Measurements from ENCODE around the gene GRID1.
"Not testable (repeated sequence)": the region's sequence is repeated elsewhere in the genome, so short reads cannot be mapped to it uniquely, and the experiment has no call there.

The GRID1 gene

DNA sequence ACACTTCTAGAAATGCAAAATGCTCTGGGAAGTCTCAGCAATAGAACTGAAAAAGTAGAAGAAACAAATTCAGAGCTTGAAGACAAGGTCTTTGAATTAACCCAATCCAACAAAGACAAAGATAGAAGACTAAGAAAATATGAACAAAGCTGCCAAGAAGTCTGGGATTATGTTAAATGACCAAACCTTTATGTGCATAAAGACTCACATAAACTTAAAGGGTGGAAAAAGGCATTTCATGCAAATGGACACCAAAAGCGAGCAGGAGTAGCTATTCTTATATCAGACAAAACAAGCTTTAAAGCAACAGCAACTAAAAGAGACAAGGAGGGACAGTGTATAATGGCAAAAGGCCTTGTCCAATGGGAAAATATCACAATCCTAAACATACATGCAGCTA is 274.3 kb downstream of the GRID1 start:
- not testable (repeated sequence) for DNase-seq

DNA sequence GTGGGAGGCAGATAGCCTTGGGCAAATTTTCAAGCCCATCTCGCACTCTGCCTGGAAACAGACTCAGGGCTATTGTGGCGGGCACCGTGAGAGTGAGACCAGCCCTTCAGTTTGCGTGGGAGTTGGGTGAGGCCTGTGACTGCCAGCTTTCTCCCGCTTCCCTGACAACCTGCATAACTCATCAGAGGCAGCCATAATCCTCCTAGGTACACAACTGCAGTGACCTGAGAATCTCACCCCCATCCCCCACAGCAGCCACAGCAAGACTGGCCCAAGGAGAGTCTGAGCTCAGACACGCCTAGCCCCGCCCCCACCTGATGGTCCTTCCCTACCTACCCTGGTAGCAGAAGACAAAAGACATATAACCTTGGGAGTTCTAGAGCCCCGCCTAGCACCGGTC is 275.4 kb downstream of the GRID1 start:
- DNase-seq, result no peak

DNA sequence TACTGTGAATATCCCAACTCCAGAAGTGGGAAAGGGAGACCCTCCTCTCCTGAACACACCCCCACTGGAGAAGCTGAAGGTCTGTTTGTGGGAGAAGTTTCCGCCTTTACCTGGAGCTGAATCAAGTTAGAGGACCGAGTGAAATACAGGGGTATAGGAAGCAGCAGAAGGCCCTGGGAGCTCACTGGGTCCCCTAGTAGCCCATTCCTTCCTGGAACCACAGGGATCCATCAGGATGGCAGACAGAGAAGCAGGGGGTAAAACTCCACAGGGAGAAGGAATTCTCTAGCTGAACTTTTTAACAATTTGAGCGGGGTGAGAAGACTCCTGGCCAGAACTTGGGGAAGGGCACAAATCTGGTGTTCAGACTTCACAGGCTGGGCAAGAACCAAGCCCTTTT is 275.8 kb downstream of the GRID1 start:
- DNase-seq, result no peak

DNA sequence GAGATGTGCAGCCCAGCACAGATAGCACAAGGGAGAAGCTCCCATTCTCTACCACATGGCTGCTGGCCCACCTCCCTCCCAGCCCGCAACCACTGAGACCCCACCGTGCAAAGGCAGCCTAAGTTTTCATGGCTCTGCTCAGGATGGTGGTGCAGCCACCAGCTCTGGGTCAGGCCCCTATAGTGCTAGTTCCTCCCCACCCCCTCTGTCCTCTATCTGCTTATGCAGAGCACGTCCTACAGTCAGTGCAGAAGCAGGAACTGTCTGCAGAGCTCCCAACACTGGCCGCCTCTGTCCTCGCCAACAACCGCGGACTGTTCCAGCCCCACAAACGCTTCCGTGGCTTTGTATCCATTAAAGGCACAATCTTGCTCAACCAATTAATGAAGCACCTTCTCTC is 278.9 kb downstream of the GRID1 start:
- DNase-seq, result no peak

DNA sequence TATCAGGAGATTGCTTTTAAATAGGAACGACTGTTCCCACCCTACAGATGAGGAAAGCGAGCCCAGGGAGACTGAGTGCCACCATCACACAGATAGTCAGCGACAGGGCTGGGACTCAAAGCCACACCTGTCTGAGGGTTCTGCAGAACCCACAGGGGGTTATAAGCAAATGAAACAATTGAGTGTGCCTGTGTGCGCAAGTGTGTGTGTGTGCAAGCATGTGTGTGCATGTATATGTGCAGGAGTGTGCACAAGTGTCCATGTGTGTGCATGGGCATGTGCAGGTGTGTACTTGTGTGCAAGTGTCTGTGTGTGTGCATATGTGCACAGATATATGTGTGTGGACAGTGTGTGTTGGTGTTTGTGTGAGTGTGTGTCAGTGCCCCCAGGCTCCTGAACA is 280.2 kb downstream of the GRID1 start:
- no peak for DNase-seq

DNA sequence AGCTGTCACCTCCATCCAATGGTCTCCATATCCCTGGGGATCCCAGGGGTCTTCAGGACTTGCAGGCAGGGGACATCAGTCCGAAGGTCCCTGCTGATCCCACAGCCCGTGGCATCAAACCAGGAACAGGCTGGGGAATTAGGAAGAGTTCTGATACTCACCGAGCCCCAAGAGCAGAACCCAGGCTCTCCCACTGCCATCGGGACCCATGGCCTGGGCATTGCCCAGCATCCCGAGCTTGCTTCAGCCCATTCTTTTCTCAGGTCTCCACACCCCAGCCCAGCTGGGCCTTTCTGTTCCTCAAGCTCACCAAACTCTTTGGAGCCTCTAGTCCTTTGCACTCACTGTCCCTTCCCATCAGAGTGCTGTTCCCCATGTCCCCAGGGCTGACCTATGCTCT is 280.9 kb downstream of the GRID1 start:
- no peak for DNase-seq

DNA sequence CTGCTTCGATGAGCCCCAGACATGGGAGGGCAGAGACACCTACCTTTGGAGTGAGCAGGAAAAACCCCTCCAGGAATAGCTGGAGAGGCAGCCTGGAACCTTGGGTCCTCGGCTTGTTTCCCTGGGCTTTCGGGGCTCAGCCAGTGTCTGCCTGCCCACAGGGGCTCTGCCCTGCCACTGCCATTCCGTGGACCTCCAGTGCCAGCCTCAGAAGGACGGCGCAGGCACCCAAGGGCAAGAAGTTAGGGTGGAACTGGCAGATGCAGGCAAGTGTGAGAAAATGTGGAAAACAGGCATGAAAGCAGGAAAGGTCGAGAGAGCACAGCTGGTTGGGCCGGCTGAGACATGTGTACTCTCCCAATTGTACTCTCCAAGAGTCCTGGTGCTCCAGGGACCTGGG is 281.5 kb downstream of the GRID1 start:
- DNase-seq, result no peak

DNA sequence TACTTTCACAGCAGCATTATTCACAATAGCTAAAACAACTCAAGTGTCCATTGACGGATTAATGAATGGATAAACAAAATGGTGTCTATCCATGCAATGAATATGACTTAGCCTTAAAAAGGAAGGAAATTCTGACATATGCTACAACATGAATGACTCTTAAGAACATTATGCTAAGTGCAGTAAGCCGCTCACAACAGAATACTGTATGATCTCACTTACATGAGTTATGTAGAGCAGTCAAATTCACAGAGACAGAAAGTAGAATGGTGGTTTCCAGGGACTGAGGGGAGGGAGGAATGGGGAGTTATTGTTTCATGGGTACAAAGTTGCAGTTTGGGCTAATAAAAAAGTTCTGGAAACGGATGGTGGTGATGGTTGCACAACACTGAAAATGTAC is 282.0 kb downstream of the GRID1 start:
- DNase-seq, result no peak

DNA sequence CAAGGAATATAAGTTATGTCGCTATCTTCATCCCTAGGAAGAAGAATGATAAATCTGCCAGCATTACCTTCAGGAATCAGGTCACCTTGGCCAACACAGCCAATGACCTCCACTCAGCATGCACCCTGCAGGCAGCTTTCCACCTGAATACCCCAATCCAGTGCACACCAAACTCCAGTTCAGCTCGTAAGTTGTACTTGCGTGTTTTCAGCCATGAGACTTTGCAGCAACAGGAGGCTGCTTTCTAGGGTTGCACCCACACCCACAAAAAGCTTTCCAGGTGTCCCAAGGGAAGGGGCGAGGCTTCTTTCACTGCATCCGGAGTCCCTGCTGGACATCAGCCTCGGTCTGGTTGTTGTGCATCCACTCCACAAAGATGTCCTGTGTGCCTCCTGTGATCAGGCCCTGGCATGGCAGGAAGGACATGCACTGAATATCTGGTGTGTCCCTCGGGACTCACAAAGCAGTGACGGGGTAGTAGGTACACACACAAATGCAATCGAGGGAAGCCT is 282.9 kb downstream of the GRID1 start:
- no peak for DNase-seq

DNA sequence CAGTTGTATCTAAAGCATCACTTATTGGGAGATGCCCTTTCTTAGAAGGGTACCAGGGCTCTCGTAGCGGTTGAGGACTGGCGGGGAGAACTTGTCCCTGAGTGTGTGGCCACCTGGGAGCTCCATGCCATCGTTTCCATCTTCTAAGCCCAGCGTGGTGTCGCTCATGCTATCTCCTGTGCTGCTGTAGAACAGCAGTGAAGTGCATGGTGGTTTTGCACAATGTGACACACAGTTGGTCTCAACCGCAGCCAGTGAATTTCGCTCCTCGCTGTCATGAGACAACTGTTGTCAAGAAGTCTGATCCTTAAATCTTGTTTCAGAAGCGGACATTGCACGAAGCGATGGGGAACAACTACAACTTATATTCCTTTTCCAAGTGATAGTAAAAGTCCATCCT is 283.4 kb downstream of the GRID1 start:
- no peak for DNase-seq

DNA sequence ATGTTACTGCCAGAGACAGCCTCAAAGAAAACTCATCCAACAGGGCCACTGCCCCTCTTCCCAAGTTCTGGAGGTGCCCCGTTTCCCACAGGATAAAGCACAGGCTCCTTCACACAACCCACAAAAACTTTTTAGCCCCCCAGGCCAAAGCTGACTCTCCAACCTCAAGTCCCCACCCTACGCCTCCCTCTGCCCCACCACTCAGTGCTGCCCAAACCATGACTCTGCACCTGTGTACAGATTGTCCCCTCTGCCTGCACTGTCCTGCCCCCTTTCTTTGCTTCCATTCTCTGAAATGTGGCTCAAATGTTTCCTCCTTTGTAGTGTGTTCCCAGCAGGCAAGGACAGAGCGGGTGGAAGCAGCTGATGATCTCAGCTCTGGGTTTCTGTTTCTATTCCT is 284.0 kb downstream of the GRID1 start:
- DNase-seq, result no peak

DNA sequence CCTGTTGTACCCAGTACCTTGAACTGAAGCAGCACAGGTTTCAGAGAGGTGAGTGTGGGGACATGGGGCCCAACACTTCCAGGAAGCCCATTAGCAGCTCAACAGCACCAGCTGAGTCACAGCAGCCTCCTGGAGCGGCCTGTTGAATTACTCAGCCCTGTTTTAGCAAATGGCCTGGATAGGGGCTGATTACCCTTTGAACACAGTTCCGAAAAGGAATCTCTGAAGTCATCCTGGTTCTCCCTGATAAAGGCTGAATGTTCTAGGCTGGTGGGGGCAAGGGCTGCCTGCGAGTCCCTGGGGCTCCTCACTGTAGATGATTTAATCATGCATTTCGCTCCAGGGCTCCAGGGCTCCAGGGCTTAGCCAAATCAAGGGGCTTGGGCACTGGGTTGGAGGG is 287.5 kb downstream of the GRID1 start:
- DNase-seq, result no peak

DNA sequence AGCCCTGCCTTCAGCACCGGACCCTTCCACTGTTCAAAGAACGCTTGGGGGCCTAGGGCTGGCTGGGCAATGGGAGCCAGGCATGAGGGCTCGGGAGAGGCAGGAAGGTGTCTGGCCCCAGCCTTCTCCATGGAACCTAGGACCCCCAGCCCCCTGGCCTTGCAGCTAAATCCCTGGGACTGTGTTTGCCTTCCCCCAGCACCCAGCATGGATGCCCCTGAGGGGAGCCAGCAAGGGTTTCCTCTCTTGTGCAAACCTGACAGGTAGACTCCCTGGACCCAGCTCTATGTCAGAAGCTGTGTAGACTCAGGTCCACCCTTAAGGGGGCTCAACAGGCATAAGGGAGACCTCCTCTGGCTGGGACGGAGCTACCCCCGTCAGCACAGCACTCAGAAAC is 288.0 kb downstream of the GRID1 start:
- DNase-seq, result no peak

DNA sequence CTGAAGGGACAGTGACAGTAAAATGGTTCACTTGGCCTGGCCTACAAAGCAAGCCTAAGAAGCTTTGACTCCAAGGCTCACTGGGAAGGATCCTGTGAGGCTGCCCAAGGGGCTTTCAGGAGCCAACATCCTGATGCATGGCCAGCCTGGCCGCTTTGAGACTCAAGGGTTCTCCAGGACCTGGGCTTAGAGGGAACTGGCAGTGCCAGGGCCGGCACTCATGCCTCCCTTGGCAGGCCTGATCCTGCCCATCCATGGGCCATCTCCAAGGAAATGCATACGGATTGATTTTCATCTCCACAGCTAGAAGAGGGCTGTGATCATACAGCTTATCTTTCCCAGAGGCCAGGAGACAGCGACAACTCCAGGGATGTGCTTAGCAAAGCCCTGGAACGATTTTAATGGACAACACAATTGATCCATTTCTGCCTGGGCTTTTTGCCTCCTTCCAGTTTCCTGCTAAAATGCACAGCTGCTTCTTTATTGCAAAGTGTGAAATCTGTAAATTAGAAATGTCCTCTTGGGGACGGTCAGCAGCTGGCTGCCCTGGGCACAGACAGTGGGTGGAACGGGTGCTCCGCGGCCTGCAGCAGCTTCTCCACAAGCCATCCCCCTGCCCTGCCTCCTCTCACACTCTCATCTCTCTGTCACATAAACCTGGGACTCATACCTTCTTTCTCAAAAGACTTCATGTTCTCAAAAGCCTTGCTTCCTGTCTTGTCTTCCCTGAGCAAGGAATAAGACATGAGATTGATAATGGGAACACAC is 288.5 kb downstream of the GRID1 start:
- DNase-seq, result no peak

DNA sequence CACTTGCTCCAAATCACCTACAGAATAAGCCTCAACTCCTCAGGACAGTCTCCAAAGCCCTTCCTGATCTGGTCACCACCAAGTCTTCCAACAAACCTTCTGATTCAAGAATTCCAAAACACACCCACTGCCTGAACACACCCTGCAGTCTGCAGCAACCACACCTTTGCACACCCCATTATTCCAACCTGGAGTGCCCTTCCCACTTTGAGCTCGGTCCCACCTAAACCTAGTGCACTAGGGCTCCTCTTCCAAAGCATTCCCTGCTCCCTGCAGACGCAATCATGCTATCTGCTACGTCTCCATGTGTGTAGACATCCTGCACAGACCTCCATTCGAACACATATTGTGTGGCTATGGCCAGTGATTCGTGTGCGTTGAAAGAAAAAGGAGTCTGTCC is 289.3 kb downstream of the GRID1 start:
- DNase-seq, result no peak

DNA sequence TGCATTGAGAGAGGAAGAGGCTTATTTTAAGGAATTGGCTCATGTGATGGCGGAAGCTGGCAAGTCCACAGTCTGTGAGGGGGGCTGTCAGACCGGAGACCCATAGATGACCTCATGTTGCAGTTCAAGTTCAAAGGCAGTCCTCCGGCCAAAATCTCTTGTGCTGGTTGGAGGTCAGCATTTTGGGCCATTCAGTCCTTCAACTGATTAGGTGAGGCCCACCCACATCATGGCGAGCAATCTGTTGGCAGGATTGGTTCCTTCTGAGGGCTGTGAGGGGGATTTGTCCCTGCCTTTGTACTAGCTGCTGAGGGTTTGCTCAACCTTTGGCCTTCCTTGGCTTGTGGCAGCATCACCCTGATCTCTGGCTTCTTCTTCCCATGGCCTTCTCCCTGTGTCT is 290.1 kb downstream of the GRID1 start:
- DNase-seq, result not testable (repeated sequence)

DNA sequence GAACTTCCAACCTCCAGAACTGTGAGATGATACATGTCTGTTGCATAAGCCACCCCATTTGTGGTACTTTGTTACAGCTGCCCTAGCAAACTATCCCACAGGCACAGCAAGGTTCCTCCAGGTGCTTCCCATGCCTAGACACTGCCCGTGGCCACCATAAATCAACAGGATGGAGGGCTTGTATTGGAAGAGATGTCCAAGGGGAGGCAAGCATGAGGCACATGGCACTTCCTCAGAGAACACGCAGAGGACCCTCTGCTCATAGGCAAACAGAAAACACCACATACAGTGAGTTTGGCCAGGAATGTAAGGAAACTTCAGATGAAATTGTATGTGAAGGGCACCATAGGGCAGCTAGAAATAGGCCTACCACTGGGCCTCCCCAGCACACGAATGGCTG is 291.1 kb downstream of the GRID1 start:
- no peak for DNase-seq

DNA sequence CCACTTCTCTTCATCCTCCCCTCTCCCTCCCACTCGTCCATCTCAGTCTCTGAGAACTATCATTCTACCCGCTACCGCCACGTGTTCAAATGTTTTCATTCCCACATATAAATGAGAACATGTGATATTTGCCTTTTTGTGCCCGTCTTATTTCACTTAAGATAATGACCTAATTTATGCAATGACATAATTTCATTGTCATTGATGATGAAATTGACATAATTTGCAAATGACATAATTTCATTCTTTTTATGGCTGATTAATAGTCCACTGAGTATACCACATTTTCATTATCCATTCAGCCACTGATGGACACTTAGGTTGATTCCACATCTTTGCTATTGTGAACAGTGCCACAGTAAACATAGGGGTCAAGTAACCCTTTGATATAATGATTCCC is 292.3 kb downstream of the GRID1 start:
- no peak for DNase-seq

DNA sequence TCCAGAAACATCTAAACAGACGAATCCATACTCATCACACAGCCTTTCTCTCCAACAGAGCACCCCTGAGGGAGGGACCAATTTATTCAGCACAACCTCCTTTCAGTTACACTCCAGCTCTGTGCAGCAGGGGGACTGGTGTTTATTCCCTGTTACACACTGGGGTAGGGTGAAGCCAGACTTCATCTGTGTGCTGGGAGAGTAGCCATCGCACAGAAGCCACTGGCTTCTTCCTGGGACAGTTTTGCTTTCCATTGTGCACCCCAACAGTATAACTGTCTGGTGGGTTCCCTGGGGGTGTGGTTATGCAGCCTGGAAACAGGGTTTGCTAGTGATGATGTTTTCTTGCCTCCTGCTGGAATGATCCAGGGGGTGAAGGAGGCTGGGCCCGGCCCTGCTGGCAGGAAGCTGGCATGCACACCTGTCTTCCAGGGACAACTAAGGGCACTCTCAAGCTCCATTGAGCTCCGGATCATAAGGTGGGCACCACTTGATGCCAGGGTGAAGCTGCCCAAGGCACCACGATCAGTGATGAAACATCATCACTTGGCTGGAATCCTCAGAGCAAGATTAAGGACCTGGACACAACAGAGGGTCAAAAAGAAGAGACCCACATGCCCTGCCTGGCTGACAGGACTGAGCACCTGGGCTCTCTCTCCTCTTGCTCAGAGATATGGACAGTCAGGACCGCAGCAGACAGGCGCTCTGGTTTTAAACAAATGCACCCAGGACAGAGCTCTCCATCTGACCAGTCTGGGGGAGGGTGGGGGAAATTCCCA is 293.2 kb downstream of the GRID1 start:
- no peak for DNase-seq

DNA sequence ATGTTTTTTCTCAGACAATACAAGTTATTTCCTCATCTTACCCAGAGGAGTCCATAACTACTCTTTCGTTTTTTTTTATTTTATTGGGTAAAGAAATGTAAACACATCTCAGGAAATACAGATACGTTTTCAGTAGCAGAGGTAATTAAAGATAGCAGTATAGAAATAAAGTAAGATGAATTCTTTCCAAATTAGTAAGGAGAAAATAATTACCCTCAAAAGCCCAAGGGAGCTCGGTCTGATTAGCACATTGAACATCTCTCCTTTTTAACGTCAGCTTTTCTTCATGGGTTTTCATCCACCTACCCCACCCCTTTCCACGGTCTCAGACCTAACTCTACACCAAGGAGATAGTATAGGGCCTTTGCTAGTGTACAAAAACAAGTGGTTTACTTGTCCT is 294.2 kb downstream of the GRID1 start:
- no peak for DNase-seq

DNA sequence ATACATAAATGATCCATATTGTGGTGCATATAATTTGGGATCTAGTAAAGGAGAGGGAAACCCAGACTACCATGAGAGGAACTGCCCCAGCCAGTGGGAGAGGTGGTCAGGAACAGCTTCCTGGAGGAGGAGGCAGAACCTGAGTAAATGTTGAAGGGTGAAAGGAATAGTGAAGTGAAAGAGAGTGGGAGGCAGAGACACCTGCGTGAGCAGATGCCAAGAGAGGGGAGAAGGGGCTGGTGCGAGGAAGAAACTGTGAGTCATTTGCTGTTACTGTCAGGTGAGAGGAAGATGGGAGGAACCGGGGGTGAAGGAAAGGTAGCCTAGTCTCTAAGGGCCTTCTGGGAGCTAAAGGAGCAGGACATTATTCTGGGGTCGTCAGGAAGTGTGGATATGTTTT is 294.8 kb downstream of the GRID1 start:
- no peak for DNase-seq

DNA sequence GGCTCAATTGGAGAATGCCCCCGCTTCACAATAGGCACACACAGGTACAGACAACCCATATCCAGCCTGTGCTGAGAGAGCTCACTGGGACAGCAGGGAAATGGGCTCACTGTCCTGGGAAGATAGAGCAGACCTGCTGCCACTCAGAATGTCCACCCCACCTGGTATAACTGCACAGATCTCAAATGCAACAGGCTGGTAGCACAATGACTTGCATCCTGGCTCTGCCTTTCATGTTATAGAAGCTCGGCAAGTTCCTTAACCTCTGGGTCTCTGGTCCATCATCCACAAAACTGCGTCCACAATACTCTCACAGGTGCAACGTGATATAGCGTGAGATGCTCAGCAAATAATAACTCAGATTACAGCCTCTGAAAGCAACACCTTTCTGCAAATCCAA is 295.4 kb downstream of the GRID1 start:
- DNase-seq, result no peak

DNA sequence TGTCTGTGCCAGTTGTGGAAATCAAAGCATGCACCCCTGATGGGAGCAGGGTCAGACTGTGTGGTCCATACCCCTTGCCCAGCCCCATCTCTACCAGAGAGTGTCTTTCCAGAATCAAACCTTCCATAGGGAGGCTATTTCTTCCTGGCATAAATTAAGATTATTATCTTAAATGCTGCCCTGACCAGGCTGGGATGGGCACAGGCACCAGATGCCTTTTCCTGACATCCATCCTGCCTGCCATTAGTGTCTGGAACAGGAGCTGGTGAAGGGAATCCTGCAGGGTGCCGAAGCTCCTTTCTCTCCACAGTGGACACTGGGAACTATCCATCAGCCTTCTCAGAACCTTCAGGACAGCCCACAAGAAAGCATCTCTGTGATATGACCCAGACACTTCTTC is 296.3 kb downstream of the GRID1 start:
- DNase-seq, result no peak

DNA sequence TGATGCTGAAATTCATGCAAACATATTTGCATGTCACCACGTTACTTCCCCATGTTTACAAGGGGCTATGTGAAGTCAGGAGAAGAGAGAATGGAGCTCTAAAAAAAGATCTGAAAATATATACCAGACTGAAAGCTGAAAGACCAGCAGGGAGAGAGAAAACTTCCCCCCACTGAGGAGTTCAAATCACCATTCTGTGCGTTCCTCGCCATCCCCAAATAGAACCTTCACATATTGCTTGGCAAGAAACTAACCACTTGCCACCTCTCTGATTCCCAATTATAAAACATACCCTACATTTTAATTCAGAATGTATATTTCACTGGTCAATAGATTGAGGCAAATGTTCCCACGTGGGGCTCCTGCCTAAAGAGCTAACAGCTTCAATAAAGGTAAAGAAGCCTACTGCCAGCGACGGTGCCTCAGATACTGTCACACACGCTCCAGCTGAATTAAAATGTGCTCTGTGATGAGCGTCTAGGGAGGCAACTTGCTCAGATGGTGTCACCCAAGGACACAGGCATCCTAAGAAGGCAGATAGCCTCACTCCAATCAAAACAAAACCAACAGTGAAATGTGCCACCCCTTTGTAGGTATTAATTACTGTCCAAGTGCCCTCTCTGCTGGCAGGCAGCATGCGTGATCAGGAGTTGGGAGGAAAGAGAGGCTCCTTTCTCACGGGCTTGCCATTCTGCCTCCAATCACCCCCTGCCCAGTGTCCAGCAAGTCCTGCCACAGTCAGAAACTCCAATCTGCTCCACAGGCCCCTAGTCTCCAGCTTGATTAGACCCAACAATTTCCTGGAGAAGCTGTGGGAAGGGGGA is 298.2 kb downstream of the GRID1 start:
- DNase-seq, result no peak

Data from CD4-positive, alpha-beta T cell treated with Interleukin-1 beta for 1 hour (primary cell).